HG03045 (cell line): Measurements from ENCODE around the gene SNCB.

Experiments
- ATAC-seq: cut with Tn5 transposase; IDR thresholded peaks from one replicate; pipeline ENCODE4 v1.9.1; 2021; ENCODE audit warnings: mild to moderate bottlenecking, moderate library complexity; ENCODE audit not compliant: unreplicated experiment

SNCB gene

DNA sequence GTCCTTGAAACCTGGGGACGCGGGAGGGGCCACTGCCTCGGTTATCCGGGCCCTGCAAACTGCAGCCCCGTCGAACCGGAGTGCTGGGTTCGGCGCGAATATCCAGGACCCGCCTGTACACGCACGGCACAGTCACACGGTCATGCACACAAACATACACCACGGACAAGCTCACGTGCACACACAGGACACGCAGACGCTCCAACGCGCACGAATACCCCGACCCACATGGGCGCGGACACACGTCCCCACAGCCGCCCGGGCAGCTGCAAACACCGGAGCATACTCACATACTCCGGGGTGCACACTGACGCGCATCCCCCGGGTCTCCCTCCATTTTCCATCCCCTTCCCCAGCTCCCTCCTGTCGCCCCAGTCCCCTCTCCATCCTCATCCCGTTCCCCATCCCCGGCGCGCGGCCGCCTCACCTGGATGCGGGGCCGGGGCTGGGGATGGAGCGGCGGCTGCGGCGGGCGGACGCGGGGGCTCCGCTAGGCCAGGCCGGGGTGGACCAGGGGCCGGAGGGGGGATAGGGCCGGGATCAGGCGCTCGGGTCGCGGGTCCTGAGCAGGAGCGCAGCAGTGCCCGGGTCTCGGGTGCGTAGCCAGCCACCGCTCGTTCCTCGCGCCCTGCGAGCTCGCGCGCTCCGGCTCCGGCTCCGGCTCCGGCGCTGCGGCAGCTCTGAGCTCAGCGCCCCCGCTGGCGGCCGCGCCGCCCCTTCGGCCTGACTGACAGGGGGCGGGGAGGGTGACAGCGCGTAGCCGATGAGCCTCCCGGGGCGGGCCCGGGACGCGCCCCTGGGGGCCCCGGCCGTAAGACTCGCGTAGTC lies at the start of gene SNCB, which contains the start of gene EIF4E1B:
Gene SNCB, minus strand, starts transcription at position 682 of the 828 bp plus-strand sequence. CDS start 880 bp downstream, outside the sequence.
Gene EIF4E1B, plus strand, starts transcription at position 823 of the 828 bp plus-strand sequence. CDS start 12,113 bp downstream, outside the sequence.
- ATAC-seq = no peak

DNA sequence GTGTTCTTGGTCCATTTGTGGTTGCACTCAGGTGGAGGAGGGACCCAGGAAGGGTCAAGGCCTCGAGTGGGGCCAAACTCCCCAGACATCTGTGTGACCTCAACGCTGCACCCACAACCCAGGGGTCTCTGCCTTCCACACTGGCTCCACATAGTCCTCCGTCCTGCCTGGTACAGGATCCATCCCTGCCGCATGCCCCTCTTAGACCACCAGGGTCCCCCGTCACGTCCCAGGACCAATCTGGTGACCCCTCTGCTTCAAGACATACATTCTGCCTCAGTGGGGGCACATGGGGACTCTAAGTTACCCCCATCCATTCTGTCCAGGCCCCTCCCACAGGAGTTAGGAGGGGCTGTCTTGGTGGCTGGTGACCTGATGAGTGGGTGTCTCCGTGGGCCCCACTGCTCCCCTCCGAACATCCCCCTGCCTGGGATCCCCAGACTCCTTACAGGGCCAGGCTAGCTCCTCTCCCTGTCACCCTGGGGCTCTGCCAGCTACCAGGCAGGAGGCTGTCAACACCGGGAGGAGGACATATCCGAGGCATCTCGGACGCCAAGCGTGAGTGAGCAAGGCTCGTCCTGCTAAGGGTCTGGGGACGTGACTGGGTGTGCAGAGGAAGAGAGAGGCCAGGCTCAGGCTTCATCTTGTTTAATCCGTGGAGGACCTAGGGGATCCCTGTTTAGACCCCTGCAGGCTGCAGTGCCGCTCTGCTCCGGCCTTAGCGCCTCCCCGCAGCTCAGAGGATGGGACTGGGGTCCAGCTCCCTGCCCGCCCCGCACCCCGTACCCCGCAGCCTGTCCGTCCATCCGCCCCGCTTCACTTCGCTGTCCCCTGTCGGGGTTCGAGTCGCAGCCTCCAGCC lies 49.3 kb upstream of the SNCB start:
- ATAC-seq = no peak

DNA sequence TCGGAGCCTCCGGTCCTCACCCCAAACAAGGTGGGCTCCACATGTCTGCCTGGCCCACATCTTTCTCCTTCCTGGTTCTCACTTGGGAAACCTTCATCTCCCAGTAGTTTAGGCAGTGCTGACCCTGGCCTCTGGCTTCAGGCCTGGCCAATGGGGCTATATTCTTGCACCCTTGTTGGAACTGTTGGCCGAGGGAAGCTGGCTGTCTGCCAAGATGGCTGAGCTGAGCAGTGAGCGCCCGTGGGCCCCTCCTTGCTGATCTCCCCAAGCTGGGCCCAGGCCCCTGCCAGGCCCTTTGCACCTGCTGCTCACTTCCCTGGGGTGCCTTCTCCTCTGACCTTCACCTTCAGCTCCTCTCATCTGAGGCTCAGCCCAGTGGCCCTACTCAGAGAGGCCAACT lies 48.2 kb upstream of the SNCB start:
- no peak for ATAC-seq

DNA sequence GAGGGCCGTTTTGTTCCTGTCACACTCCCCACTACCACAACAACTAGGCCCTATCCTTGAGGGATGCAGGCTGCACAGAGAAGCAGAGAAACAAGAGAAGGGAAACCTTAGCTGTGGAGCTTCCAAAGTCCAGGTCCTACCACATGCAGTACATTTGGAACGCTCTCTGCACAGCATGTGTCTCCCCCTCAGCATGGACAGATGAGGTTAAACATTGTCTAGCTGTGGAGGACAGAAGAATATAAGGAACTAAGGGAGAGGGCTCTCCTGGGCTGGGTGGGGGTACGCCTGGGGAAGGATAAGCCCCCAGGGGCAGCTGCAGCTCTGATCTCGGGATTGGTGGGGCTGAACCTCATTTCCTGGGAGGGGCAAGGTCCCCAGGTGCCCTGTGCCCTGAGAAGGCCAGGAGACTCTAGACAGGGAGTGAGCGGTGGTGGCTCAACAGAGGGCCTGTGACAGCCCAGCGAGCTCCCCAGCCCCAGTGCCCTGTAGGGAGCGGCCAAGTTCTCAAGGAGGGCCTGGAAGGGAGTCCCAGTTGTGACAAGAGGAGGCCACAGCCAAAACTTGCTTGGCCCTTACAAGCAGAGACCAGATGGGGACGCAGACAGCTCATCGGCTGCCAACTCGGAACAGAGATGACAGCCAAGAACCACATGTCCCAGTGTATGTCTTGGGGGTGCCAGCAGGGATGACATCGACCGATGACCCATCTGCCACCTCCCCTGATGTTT lies 47.0 kb upstream of the SNCB start:
- no peak for ATAC-seq

DNA sequence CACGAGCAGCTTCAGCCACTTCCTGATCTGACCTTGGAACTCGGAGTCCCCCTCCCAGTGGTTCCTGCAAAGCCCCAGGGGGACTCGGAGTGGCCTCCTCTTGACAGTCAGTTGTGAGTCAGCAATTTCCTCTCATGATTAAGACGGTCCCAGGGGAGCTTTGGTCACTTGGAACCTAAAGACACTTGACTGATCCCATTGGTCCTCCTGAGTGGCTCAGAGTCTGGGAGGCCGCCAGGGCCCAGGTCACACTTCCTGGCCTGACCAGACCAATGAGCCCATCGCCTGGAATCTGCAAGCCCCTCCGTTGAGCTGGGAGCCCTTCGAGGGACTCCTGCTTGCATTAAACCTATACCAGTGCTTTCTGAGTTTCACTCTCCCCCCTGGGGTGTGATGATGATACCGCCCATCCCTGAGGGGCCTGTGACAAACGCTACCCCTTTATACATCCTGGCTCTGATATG lies 46.1 kb upstream of the SNCB start:
- ATAC-seq = no peak

DNA sequence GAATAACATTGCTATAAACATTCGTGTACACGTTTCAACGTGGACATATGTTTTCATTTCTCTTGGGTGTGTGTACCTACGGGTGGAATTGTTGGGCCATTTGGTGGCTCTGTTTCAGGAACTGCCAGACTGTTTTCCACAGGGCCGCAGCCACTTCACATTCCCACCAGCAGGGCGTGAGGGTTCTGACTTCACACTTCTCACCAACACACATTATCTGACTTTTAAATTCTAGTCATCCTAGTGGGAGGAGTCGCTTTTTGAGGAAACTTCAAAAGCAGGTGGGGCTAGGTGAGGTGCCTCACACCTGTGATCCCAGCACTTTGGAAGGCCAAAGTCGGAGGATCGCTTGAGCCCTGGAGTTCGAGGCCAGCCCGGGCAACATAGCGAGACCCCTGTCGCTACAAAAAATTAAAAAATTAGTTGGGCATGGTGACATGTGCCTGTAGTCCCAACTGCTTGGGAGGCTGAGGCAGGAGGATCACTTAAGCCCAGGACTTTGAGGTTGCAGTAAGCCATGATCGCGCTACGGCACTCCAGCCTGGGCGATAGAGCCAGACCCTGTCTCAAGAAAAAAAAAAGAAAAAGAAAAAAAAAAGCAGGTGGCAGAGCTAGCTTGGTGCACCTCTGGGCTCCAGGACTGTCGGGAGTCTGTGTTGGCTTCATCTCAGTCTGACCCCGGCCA lies 45.5 kb upstream of the SNCB start:
- ATAC-seq = no peak

DNA sequence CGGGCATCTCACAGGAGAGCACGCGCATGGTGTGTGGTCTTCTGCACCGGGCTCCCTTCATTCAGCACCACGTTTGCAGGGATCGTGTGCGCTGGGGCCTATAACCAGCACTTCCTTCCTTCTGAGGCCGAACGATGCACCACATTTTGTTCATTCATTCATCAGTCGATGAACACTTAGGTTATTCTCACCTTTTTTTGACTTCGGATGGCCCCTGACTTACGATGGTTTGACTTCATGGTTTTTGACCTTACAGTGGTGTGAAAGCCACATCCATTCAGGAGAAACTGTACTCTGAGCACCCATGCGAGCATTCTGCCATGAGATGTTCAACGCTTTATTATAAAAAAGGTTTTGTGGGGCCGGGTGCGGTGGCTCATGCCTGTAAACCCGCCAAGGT lies 44.5 kb upstream of the SNCB start:
- no peak for ATAC-seq

DNA sequence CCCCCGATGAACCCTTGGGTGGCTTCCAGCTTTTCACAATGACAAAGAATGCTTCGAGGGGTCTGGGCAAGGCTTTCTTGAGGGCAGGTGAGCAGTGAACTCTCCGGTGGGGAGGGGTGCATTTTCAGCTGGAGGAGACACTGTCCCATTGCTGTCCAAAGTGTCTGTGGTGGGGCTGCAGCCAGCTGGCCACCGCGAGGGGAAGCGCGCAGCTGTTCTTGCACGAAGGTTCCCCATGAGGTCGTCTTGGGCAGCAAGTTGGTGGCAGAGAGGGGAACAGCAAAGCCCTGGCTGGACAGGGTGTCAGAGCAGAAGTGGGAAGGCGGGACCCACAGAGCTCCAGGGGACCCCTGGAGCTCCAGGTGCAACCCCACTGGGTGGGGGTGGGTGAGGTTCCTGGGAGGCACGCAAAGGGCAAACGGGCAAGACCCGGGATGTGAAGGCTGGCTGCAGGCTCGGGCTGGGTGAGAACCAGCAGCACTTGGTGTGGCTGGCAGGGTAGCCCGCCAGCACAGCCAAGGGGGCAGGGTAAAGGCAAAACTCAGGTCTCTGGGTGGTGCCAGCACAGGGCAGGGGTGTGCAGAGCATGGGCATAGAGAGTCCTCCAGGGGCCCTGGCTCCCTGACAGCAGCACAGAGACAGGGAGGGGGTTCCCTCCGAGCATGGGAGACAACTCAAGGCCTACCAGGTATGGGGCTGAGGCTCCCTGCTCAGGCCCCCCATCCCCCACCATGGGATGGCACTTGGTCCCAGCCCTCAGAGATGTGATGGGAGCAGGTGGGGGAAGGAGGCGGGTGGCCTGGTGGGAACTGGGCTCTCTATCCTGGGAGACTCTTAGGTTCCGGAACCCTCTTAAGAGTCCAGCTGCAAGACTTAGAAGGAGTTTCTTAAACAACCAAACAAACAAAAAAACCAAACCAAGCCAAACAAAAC lies 43.6 kb upstream of the SNCB start:
- no peak for ATAC-seq

DNA sequence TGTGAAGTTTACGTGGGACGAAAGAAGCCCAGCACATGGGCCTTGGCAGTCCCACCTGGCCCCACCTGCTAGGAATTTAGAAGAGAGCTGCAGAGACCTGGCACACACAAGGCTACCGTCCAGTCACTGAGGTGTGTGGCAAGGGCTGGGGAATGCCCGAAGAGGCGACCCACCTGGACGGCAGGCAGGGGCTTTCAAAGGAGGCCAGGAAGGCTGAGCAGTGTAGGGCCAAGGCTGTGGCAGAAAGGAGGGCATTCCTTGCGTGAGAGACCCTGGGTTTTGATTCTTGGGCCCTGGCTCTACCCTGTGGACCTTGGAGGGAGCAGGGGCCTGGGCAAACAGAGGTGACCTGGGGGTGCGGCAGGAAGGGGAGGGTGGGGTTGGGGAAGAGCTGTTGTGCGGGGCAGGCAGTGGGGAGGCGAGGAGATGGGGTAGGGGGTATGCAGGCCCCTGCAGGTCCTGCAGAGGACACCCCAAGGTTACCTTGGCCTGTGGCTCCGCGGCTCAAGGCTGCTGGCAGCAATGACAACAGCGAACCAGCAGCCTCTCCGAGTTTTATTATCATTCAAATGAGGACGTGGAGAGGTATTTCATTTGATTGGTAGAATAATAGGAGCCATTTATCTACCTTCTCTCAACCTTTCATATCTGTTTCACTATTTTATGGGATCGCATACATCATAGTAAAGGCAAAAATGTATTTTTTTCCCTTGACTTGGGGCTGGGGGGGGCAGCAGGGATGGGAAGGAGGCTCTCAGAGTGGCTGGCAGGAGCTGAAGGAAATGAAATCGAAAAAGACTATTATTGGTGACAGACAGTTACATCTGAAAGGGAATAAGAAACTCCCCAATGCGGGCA lies 41.8 kb upstream of the SNCB start:
- no peak for ATAC-seq

DNA sequence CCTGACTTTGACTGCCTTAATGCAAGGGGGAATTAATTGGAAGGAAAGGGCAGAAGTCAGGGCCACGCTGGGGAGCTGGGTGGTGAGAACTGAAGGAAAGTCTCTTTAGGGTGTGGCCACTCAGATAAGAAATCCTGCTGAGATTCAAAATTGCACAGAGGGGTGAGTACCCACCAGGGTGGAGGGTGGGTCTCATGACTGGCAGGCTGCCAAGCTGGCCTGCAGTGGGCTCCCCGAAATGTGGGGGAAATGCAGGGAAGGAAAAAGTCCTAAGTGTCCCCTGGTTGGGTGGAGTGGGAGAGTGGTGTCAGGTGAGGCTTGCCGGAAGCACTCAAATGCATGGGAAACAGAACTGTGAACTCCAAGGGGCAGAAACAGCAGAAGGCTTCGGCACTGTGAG lies 41.1 kb upstream of the SNCB start:
- ATAC-seq = no peak

DNA sequence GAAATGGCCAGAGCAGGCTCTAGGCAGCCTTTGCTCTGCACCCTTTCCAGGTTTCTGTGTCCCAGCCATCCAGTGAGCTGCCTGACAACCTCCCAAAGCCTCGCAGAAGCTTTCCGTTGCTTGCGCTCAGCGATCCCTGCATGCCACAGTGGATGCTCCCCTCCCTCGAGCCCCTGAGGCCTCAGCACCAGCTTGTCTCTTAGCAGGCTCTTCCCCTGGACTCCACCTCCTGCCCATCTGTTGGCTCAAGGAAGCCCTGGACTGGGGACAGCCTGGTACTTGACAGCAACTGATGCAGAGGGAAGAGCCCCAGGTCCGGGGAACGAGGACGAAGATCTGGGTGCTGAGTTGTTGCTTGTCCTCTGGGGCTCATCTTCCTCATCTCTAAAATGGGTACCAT lies 40.1 kb upstream of the SNCB start:
- ATAC-seq = no peak

DNA sequence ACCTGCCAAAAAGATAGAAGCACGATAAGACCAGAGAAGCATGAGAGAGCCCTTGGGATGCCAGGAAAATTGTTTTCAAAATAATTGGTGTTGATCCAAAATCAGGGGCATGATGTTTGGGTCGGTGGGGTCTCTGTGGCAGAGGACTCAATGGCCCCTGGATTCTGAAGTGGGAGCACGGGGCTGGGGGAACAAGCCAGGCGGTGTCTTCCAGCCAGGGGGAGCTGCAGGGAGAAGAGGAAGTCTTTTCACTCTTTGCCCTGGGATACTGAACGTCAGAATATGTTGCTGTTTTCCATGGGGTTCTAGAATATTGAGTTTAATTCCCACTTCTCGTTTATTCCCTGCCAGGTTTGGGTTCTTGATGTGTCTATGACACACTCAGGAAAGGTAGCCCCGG lies 37.3 kb upstream of the SNCB start:
- ATAC-seq = no peak

DNA sequence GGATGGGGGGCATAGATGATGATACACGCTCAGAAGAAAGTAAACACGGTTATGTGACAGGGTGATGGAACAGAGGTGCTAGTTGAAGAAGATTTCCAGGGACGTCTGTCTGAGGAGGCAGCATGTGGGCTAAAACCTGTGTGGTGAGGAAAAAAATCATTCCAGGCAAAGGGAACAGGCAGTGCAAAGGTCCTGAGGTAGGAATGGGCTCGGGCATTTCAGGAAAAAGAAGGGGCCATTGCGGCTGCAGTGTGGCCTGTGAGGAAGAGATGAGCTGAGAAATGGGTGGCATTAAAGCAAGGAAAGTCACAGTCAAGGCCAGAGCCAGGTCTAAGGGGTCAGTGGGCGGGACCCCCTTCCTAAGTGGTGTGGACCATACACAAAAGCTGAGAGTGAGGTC lies 35.2 kb upstream of the SNCB start:
- ATAC-seq = no peak

DNA sequence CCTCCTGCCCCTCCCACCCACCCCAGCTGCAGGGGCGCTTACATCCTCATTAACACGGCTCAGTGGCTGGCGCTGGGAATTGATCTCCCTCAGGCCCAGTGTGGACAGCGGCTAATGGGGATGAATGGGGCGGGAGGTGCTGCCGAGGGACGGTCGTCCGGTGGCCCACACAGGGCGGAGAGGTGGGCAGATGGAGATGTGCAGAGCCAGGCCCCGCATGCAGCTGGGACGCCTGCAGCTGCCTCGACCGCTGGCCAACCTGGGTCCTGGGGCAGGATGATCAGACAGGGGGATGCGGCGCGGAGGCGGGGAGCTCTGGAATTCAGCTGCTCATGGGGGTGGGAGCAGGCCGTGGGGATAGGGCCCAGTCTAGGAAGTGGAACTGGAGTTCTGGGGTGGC lies 34.6 kb upstream of the SNCB start:
- no peak for ATAC-seq

DNA sequence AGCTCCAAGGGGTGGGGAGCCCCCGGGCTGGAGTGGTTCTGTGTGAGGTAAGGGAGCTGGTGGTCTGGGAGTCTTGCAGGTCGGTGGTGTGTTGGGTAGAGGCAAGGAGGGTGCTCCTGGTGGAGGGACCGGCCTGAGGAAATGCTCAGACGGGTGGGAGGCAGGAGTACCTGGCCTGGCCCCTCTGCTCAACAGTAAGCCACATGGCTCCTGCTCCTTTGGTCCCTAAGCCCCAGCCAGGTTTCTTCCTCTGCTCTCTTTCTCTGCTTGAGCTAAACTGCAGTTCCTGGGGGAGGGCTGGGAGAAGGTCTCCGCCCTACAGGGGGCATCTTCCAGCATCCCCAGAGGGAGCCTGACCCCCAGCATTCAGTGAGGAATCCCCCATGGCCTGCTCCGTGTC lies 34.1 kb upstream of the SNCB start:
- no peak for ATAC-seq

DNA sequence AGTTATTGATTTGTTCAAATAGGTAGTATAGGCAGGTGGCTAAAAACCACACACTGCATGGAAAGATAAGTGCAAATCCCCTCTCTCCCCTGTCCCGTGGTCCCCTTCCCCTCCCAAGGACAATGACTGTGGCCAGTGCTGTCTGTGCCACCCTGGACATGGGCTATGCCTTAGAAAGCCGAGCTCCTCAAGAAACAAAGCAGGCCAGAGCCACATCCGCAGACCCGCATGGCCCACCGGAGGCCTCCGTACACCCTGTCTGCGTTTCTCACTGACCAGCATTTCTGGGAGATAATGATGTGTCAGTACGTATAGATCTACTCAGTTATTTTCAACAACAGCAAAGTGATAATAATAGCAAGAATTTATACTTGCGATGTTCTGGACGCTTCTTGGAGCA lies 33.2 kb upstream of the SNCB start:
- no peak for ATAC-seq

DNA sequence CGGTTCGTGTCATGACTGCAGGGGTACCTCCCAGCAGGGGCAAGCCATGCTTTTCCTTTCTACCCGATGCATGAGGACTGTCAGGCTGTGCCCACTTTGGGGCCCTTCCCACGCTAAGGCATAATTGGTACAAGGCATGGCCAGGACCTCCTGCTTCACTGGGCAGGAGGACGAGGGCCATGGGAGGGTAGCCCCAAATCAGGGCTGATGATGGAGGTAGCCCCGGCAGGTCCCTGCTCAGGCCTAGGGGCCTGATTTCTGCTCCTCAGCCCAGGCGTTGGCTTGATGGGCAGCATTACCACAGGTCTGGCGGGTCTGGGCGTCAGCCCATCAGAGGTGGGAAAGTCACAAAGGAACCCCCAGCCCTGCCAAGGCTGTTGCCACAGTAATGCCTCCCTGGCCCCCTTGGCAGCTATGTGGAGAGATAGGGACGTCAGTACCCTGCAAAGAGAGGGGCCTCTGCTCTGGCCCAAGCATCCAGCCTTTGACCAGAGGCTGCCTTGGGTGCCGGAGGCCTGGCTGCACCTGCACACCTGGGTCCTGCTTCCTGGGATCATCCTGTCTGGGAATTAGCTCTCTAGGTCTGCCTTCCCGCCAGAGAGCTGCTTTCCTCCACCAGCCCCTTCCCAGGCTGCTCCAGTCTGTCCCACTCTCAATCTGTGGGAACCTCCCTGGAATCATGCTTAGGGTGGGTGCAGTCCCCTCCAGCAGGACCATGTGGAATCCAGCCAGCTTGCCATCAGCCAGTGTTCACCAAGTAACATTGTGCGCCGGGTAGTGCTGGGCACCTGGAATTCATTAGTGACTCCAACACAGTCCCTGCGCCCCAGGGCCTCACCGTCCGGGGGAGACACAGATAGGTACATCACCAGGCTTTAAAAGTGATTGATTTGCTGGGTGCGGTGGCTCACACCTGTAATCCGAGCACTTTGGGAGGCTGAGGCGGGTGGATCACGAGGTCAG lies 32.3 kb upstream of the SNCB start:
- no peak for ATAC-seq
